HCT116 (cell line): Measurements from ENCODE around the gene SLC2A13.

Source experiments
- JUND ChIP-seq: IDR thresholded peaks from 2 replicates; pipeline ENCODE4 v1.6.1; 2012
- TF ChIP-seq, protein P1 (sequence below): IDR thresholded peaks from 2 replicates; pipeline ENCODE4 v1.6.1; 2011; ENCODE audit warnings: mild to moderate bottlenecking, low read length, moderate library complexity; ENCODE audit not compliant: insufficient replicate concordance; ENCODE audit errors: extremely low read depth

DNA sequence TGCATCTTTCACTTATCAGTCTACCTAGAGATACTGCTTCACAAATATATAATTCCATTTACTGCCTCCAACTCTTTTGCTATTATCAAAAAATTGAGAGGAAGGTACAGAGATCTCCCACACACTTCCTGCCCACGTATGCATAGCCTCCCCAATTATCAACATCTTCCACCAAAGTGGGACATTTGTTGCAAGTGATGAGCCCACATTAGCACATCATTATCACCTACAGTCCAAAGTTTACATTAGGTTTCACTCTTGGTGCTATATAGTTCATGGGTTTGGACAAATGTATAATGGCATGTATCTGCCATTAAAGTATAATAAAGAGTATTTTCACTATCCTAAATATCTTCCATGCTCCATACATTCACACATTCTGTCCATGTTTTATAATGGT lies 66.3 kb downstream of the SLC2A13 start:
- TF ChIP-seq JUND: no peak
- TF ChIP-seq, protein P1, sequence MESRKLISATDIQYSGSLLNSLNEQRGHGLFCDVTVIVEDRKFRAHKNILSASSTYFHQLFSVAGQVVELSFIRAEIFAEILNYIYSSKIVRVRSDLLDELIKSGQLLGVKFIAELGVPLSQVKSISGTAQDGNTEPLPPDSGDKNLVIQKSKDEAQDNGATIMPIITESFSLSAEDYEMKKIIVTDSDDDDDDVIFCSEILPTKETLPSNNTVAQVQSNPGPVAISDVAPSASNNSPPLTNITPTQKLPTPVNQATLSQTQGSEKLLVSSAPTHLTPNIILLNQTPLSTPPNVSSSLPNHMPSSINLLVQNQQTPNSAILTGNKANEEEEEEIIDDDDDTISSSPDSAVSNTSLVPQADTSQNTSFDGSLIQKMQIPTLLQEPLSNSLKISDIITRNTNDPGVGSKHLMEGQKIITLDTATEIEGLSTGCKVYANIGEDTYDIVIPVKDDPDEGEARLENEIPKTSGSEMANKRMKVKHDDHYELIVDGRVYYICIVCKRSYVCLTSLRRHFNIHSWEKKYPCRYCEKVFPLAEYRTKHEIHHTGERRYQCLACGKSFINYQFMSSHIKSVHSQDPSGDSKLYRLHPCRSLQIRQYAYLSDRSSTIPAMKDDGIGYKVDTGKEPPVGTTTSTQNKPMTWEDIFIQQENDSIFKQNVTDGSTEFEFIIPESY: no peak
